Right lobe of liver (tissue), 6 donors: Measurements from ENCODE around the gene PADI4. TPM values are rescaled to one million over a fixed set of nuclear protein-coding genes. Genes with fewer than 3 reads are reported as not detected.

ENCODE experiments used
- ATAC-seq, 4 donors: fragments of 200-7000 bp; cut with Tn5 transposase; one replicate each; pipeline ENCODE4 v1.9.1; 2020; ENCODE audit warnings: mild to moderate bottlenecking in 4 of 4, moderate library complexity in 4 of 4
- DNase-seq, 3 donors: peaks; one replicate each; pipeline ENCODE4 v3.0.0-alpha.2; 2020
- H3K27ac ChIP-seq, 3 donors: fragments of 200-600 bp; one replicate each; pipeline ENCODE4 v1.8.0; 2022
- H3K27me3 ChIP-seq, 2 donors: fragments of 200-600 bp; one replicate each; pipeline ENCODE4 v1.8.0; 2022
- H3K36me3 ChIP-seq, 4 donors: fragments of 200-600 bp; sonication (generic) in 1 of 4; one replicate each; pipeline versions ENCODE4 v1.5.1 to v1.8.0; 2017 to 2022; ENCODE audit warnings: control low read depth in 1 of 4
- H3K4me1 ChIP-seq, 4 donors: fragments of 200-600 bp; sonication (generic) in 1 of 4; one replicate each; pipeline versions ENCODE4 v1.5.1 to v1.8.0; 2017 to 2022; ENCODE audit warnings: control low read depth in 1 of 4
- H3K4me3 ChIP-seq, 3 donors: fragments of 200-600 bp; one replicate each; pipeline ENCODE4 v1.8.0; 2022
- H3K9me3 ChIP-seq, 4 donors: fragments of 200-600 bp; sonication (generic) in 1 of 4; one replicate each; pipeline versions ENCODE4 v1.5.1 to v1.8.0; 2017 to 2022; ENCODE audit warnings: control low read depth in 1 of 4
- POLR2A ChIP-seq: fragments of 450-650 bp; IDR thresholded peaks from one replicate; pipeline ENCODE4 v1.6.1; 2017; ENCODE audit warnings: antibody characterized with exemption, mild to moderate bottlenecking
- WGBS: methylation state at CpG from one replicate; pipeline ENCODE4 v1.1.6; 2018; ENCODE audit warnings: low coverage, low lambda C conversion rate; ENCODE audit not compliant: insufficient coverage; ENCODE audit errors: missing lambda C conversion rate; 5-methylcytosine and 5-hydroxymethylcytosine counted together
- intact Hi-C, 2 donors: fragments of 100-400 bp; cut with DNase I; formaldehyde crosslinking; loops; one replicate each; pipeline versions ENCODE4 v1.11.2 to v1.14.1; 2022
- total RNA-seq, 6 experiments: library from RNA; depleted of rRNA in 2 of 6; stranded (reverse); fragments of >200 nt in 2 of 6; fragmentation: NEBNext Ultra II Directional in 3 of 6; extraction: Animal tissue kit (Norgen Biotek cat#: 25700) in 3 of 6; gene quantifications; one replicate each; pipeline versions ENCODE4 v1.1.0 to v1.2.4, GENCODE V29; 2016 to 2023
- TF ChIP-seq, protein P1 (sequence below), 4 donors: fragments of 200-600 bp in 3 of 4; fragments of 450-650 bp in 1 of 4; IDR thresholded peaks; one replicate each; pipeline versions ENCODE4 v1.5.1 to v1.8.0; 2016 to 2022; ENCODE audit warnings: antibody characterized with exemption in 4 of 4, mild to moderate bottlenecking in 2 of 4
- donor health status: DM: no; HTN: yes; CAD: no.
- donor health status: DM: no; HTN: no; CAD: no.
- donor health status: DM: no; HTN: no; CAD: no.
- donor health status: DM: no; HTN: yes; CAD: no.
- donor health status: DM: no; HTN: yes; CAD: no.

The PADI4 gene
- total RNA-seq, 6 experiments from 2014 or later, result 0.12 to 4.7 (median 1.4) TPM

DNA sequence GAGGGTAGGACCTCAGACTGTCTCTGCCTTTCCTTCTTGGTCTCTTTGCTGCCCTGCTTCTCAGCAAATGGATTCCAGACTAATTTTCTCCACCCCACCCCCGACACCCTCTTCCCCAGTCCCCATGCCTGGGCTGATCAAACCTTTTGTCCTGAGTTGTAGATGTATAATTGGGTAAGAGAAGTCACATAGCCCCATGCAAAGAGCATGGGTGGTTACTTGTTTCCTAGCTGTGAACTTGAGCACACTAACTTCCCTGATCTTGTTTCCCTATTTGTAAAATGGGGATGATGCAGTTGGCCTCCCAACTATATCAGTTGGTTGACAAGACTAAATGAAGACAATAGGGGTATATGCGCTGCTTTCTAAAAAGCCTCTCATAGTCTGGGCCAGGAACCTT lies 73.2 kb downstream of the PADI4 start:
- TF ChIP-seq POLR2A, result no peak
- TF ChIP-seq, protein P1, sequence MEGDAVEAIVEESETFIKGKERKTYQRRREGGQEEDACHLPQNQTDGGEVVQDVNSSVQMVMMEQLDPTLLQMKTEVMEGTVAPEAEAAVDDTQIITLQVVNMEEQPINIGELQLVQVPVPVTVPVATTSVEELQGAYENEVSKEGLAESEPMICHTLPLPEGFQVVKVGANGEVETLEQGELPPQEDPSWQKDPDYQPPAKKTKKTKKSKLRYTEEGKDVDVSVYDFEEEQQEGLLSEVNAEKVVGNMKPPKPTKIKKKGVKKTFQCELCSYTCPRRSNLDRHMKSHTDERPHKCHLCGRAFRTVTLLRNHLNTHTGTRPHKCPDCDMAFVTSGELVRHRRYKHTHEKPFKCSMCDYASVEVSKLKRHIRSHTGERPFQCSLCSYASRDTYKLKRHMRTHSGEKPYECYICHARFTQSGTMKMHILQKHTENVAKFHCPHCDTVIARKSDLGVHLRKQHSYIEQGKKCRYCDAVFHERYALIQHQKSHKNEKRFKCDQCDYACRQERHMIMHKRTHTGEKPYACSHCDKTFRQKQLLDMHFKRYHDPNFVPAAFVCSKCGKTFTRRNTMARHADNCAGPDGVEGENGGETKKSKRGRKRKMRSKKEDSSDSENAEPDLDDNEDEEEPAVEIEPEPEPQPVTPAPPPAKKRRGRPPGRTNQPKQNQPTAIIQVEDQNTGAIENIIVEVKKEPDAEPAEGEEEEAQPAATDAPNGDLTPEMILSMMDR (IDR thresholded peaks at IDR 0.05), result no peak
- Histone ChIP-seq H3K27ac (no peak overlapping the region), H3K9me3 (no peaks in the 10 kb centered on the region), H3K36me3 (no peaks in the 10 kb centered on the region), H3K27me3 (no peaks in the 10 kb centered on the region), H3K4me1 (no peaks in the 10 kb centered on the region), H3K4me3 (no peak overlapping the region)
- intact Hi-C loops, result no loop called here
- DNase-seq (no peak), ATAC-seq (no peak)
- WGBS, result 66% methylated on average over 2 of the region's 2 CpGs

DNA sequence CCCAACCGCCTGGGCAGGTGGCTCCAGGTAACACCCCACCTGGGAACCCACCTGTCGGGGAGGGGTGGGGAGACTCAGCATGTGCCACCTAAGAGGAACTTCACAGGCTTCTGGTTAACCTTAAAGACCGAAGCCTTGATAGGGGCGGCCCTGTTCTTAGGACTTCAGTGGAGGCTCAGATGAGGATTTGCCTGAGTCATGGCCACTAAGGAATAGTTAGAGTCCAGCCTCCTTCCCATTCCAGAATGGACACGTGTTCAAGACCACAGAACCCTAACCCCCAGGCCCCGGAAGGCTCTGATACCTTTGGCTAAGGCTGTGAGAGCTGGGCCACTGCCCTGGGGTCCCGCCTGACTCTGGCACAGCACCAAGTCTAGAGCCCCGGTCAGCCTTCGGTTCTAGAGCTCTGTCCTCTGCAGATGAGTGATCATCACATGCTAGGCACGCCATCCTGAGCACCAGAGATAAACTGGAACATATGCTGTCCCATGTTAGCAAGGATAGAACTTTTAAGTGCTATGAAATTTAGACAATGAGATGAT lies 84.3 kb downstream of the PADI4 start:
- Histone ChIP-seq H3K36me3 (no peaks in the 10 kb centered on the region), H3K9me3 (no peaks in the 10 kb centered on the region), H3K4me3 (no peak overlapping the region), H3K27ac (no peak overlapping the region), H3K4me1 (no peaks in the 10 kb centered on the region), H3K27me3 (no peaks in the 10 kb centered on the region)
- WGBS, result 51% methylated on average over 6 of the region's 10 CpGs
- TF ChIP-seq, protein P1 (IDR thresholded peaks at IDR 0.05), result no peak
- no peak for TF ChIP-seq POLR2A
- ATAC-seq (no peak), DNase-seq (no peak)
- intact Hi-C loops, result no loop called here

- H3K36me3 ChIP-seq, result no peaks in the 10 kb centered on the region
- 40% methylated on average over 6 of the region's 8 CpGs for WGBS
- H3K4me1 ChIP-seq, result no peaks in the 10 kb centered on the region
- no peak overlapping the region for H3K4me3 ChIP-seq
- TF ChIP-seq POLR2A, result no peak
- TF ChIP-seq, protein P1 (IDR thresholded peaks at IDR 0.05), result no peak
- H3K27ac ChIP-seq, result no peak overlapping the region
- intact Hi-C loops, result no loop called here
- no peaks in the 10 kb centered on the region for H3K9me3 ChIP-seq
- DNase-seq (no peak), ATAC-seq (no peak)
- no peaks in the 10 kb centered on the region for H3K27me3 ChIP-seq
Observed at GRCh38 chr1:17393230-17393629, 85.2 kb downstream of the PADI4 start.

GRCh38 chr1:17397910-17398695 lies 90.1 kb downstream of the PADI4 start:
- H3K27ac ChIP-seq, result no peak overlapping the region
- no peaks in the 10 kb centered on the region for H3K27me3 ChIP-seq
- ATAC-seq (peak in 1 of 4 donors; percentile 24), DNase-seq (no peak)
- no peaks in the 10 kb centered on the region for H3K36me3 ChIP-seq
- 67% methylated on average over 3 of the region's 7 CpGs for WGBS
- no peak overlapping the region for H3K4me3 ChIP-seq
- TF ChIP-seq, protein P1 (IDR thresholded peaks at IDR 0.05), result no peak
- no peak for TF ChIP-seq POLR2A
- intact Hi-C loops, result no loop called here
- no peaks in the 10 kb centered on the region for H3K4me1 ChIP-seq
- H3K9me3 ChIP-seq, result no peaks in the 10 kb centered on the region
